Measurements from ENCODE around the gene LCTL. TPM values are rescaled to one million over a fixed set of nuclear protein-coding genes. Genes with fewer than 3 reads are reported as not detected.
A peak's percentile ranks its signal among the peaks of the same experiment; 100 is the strongest.

LCTL gene
- polyA plus RNA-seq, 2 of the 4 experiments (the other 2 are of a cell fraction): not detected

DNA sequence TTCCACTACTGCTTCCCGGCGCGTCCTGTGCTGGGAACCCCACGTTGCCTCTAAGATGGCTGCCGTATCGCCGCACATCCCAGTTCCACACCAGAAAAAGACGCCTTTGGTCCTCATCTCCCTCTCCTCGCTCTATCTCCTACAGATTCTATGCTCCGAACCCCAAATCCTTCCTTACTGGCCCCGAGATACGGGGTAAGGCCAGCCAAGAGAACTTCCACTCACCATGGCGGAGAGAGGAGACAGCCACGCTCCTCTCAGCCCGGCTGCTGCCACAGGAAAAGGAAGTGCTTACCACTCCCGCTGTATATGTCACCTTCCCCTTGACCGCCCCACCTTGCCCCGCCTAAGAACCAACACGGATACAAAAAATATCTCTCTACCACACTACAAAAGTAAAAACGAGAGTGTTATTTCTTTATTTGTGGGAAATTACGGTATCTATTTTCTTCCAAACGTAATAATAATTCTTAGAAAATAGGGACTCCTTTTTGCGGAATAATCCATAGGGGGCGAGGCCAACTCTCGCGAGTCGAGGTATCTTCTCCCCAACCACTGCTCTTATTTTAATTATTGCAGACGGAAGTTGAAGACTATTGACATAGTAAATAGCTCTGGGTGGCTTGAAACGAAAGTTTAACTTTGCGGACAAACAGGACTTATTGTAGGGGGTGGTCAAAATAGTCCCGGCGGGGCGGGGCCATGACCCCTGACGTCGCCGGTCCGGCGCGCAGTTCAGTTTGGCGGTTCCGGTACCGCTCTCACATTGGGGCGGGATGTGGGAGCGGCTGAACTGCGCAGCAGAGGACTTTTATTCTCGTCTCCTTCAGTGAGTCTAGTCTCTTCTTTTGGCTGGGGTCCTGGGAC lies 61.0 kb downstream of the LCTL start, which contains the start of the genes RPL4 and ZWILCH (continued):
- TF ChIP-seq ATOH8 (CRISPR knock-in tag; IDR thresholded peaks at IDR 0.05; ENCODE audit: low read depth) (0 out of 2 replicates have a peak, but pooled peaks have one; percentile 11), PHF8 (IDR thresholded peaks at IDR 0.05; ENCODE audit: borderline replicate concordance, low read depth) (peak; percentile 96), USF2 (IDR thresholded peaks at IDR 0.05) (no peak), CEBPB (IDR thresholded peaks at IDR 0.05) (peak in 1 of 2 experiments; percentile 24; a peak in 1 of 4 replicates), CTCF (IDR thresholded peaks at IDR 0.05) (no peak), JUN (IDR thresholded peaks at IDR 0.05) (peak; percentile 99 to 100), HMGXB4 (CRISPR knock-in tag; IDR thresholded peaks at IDR 0.05; ENCODE audit: borderline replicate concordance) (no peak; the same call in 1 of the 2 replicates), FOSB (CRISPR knock-in tag; IDR thresholded peaks at IDR 0.05) (no peak; the same call in 1 of the 2 replicates), NFE2L2 (conservative IDR thresholded peaks at IDR 0.05; ENCODE audit: low read length) (no peak), TFCP2L1 (CRISPR knock-in tag; IDR thresholded peaks at IDR 0.05) (no peak; the same call in 1 of the 2 replicates), EHF (CRISPR knock-in tag; IDR thresholded peaks at IDR 0.05) (peak; percentile 57; the same call in 1 of the 2 replicates), POLR2AphosphoS2 (conservative IDR thresholded peaks at IDR 0.05; ENCODE audit: low read length) (no peak), MAZ (IDR thresholded peaks at IDR 0.05; ENCODE audit: borderline replicate concordance, low read depth, low read length) (no peak), FOXS1 (CRISPR knock-in tag; IDR thresholded peaks at IDR 0.05) (no peak), HDAC2 (IDR thresholded peaks at IDR 0.05) (no peak), ZSCAN20 (CRISPR knock-in tag; IDR thresholded peaks at IDR 0.05) (no peak), HOXB13 (CRISPR knock-in tag; IDR thresholded peaks at IDR 0.05; ENCODE audit: low read depth) (no peak), TP53 (CRISPR knock-in tag; IDR thresholded peaks at IDR 0.05) (peak; percentile 60), EHMT2 (IDR thresholded peaks at IDR 0.05; ENCODE audit: low read depth) (no peak), CBX2 (IDR thresholded peaks at IDR 0.05; ENCODE audit: borderline replicate concordance, low read depth) (no peak), BHLHE40 (IDR thresholded peaks at IDR 0.05; ENCODE audit: low read depth, low read length) (no peak), FOSL2 (IDR thresholded peaks at IDR 0.05) (no peak), FOSL2 (CRISPR knock-in tag; IDR thresholded peaks at IDR 0.05) (peak; percentile 38), JUNB (IDR thresholded peaks at IDR 0.05) (no peak)
- TF ChIP-seq, protein P1, sequence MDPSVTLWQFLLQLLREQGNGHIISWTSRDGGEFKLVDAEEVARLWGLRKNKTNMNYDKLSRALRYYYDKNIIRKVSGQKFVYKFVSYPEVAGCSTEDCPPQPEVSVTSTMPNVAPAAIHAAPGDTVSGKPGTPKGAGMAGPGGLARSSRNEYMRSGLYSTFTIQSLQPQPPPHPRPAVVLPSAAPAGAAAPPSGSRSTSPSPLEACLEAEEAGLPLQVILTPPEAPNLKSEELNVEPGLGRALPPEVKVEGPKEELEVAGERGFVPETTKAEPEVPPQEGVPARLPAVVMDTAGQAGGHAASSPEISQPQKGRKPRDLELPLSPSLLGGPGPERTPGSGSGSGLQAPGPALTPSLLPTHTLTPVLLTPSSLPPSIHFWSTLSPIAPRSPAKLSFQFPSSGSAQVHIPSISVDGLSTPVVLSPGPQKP (IDR thresholded peaks at IDR 0.05; ENCODE audit: low read depth, low read length): no peak
- TF ChIP-seq, protein P2, sequence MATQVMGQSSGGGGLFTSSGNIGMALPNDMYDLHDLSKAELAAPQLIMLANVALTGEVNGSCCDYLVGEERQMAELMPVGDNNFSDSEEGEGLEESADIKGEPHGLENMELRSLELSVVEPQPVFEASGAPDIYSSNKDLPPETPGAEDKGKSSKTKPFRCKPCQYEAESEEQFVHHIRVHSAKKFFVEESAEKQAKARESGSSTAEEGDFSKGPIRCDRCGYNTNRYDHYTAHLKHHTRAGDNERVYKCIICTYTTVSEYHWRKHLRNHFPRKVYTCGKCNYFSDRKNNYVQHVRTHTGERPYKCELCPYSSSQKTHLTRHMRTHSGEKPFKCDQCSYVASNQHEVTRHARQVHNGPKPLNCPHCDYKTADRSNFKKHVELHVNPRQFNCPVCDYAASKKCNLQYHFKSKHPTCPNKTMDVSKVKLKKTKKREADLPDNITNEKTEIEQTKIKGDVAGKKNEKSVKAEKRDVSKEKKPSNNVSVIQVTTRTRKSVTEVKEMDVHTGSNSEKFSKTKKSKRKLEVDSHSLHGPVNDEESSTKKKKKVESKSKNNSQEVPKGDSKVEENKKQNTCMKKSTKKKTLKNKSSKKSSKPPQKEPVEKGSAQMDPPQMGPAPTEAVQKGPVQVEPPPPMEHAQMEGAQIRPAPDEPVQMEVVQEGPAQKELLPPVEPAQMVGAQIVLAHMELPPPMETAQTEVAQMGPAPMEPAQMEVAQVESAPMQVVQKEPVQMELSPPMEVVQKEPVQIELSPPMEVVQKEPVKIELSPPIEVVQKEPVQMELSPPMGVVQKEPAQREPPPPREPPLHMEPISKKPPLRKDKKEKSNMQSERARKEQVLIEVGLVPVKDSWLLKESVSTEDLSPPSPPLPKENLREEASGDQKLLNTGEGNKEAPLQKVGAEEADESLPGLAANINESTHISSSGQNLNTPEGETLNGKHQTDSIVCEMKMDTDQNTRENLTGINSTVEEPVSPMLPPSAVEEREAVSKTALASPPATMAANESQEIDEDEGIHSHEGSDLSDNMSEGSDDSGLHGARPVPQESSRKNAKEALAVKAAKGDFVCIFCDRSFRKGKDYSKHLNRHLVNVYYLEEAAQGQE (IDR thresholded peaks at IDR 0.05): peak; percentile 94
- TF ChIP-seq, protein P3, sequence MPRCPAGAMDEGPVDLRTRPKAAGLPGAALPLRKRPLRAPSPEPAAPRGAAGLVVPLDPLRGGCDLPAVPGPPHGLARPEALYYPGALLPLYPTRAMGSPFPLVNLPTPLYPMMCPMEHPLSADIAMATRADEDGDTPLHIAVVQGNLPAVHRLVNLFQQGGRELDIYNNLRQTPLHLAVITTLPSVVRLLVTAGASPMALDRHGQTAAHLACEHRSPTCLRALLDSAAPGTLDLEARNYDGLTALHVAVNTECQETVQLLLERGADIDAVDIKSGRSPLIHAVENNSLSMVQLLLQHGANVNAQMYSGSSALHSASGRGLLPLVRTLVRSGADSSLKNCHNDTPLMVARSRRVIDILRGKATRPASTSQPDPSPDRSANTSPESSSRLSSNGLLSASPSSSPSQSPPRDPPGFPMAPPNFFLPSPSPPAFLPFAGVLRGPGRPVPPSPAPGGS (IDR thresholded peaks at IDR 0.05): peak; percentile 98
- TF ChIP-seq, protein P4, sequence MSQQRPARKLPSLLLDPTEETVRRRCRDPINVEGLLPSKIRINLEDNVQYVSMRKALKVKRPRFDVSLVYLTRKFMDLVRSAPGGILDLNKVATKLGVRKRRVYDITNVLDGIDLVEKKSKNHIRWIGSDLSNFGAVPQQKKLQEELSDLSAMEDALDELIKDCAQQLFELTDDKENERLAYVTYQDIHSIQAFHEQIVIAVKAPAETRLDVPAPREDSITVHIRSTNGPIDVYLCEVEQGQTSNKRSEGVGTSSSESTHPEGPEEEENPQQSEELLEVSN (IDR thresholded peaks at IDR 0.05; ENCODE audit: borderline replicate concordance, low read depth): no peak; the same call in 1 of the 2 replicates
